OCI-LY1 (cell line): ENCODE results near the gene GFPT2.

ENCODE experiments used
- H2AFZ ChIP-seq: fragments of 200-600 bp; sonication (generic), shearing (Covaris generic); 2 replicates; pipeline ENCODE4 v1.6.0; 2014; ENCODE audit warnings: antibody characterized with exemption, mild to moderate bottlenecking, low read length
- H3F3A ChIP-seq: fragments of 200-600 bp; sonication (generic), shearing (Covaris generic); 2 replicates; pipeline ENCODE4 v1.6.0; 2014; ENCODE audit warnings: mild to moderate bottlenecking, antibody characterized with exemption, low read length, moderate library complexity; ENCODE audit not compliant: insufficient read depth
- H3K27ac ChIP-seq: fragments of 200-600 bp; sonication (generic); 2 replicates; pipeline ENCODE4 v1.5.1; 2014; ENCODE audit warnings: low read length, mixed run types, mild to moderate bottlenecking, low read depth; ENCODE audit not compliant: poor library complexity, severe bottlenecking
- H3K27me3 ChIP-seq: fragments of 200-600 bp; sonication (generic); 2 replicates; pipeline ENCODE4 v1.6.0; 2014; ENCODE audit warnings: antibody characterized with exemption, mild to moderate bottlenecking, low read length, moderate library complexity; ENCODE audit not compliant: insufficient read depth
- H3K36me3 ChIP-seq: fragments of 200-600 bp; sonication (generic); 2 replicates; pipeline ENCODE4 v1.6.1; 2014; ENCODE audit warnings: mild to moderate bottlenecking, antibody characterized with exemption, low read length, moderate library complexity, mixed read lengths; ENCODE audit not compliant: insufficient read depth
- H3K4me1 ChIP-seq: fragments of 200-600 bp; sonication (generic); 2 replicates; pipeline ENCODE4 v1.5.1; 2014; ENCODE audit warnings: mild to moderate bottlenecking, low read length, moderate library complexity; ENCODE audit not compliant: insufficient read depth, severe bottlenecking
- H3K4me2 ChIP-seq: fragments of 200-600 bp; sonication (generic), shearing (Covaris generic); 2 replicates; pipeline ENCODE4 v1.6.1; 2014; ENCODE audit warnings: low read length
- H3K4me3 ChIP-seq: fragments of 200-600 bp; sonication (generic); 2 replicates; pipeline ENCODE4 v1.5.1; 2014; ENCODE audit warnings: low read length, low read depth, mild to moderate bottlenecking, mixed read lengths; ENCODE audit not compliant: poor library complexity, severe bottlenecking
- H3K79me2 ChIP-seq: fragments of 200-600 bp; shearing (Covaris generic); 2 replicates; pipeline ENCODE4 v1.6.1; 2016; ENCODE audit warnings: mixed run types, low read length, mixed read lengths; ENCODE audit not compliant: insufficient read depth
- H3K9ac ChIP-seq: fragments of 200-600 bp; sonication (generic), shearing (Covaris generic); 2 replicates; pipeline ENCODE4 v1.6.1; 2014; ENCODE audit warnings: mild to moderate bottlenecking, low read length, mixed read lengths
- H3K9me2 ChIP-seq: fragments of 200-600 bp; sonication (generic), shearing (Covaris generic); 2 replicates; pipeline ENCODE4 v1.6.1; 2014; ENCODE audit warnings: low read depth, mild to moderate bottlenecking, low read length, mixed read lengths
- H3K9me3 ChIP-seq: fragments of 200-600 bp; shearing (Covaris generic); 2 replicates; pipeline ENCODE4 v1.6.1; 2014; ENCODE audit warnings: low read length, mixed read lengths
- H4K20me1 ChIP-seq: fragments of 200-600 bp; sonication (generic), shearing (Covaris generic); 2 replicates; pipeline ENCODE4 v1.6.0; 2016; ENCODE audit warnings: mild to moderate bottlenecking, low read length; ENCODE audit not compliant: insufficient read depth
- EZH2 ChIP-seq: fragments of 200-600 bp; sonication (generic), shearing (Covaris generic); IDR thresholded peaks from 2 replicates; pipeline ENCODE4 v1.8.0; 2017; ENCODE audit warnings: borderline replicate concordance, mixed run types, mild to moderate bottlenecking, antibody characterized with exemption, low read length, moderate library complexity, mixed read lengths
- TF ChIP-seq, protein P1 (sequence below): fragments of 200-600 bp; sonication (generic), shearing (Covaris generic); IDR thresholded peaks from 2 replicates; pipeline ENCODE4 v1.5.1; 2017; ENCODE audit warnings: mild to moderate bottlenecking, antibody characterized with exemption, low read length, moderate library complexity, mixed read lengths

Gene GFPT2

DNA sequence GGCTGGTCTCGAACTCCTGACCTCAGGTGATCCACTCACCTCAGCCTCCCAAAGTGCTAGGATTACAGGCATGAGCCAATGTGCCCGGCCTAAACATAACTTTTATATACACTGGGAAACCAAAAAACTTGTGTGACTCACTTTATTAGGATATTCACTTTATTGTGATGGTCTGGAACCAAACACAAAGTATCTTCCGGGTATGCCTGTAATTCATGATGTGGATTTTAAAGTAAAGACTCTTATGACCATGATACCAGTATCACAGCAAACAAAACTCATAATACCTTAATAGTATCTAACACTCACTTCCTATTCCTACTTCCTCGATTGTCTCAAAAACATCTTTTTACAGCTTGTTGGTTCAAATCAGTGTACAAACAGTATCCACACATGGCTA is 12.7 kb upstream of the GFPT2 start:
- H3K27me3 ChIP-seq: peaks cover 4% of the 10 kb centered on the region; the same call in 1 of the 2 replicates
- H3K4me2 ChIP-seq: no peak overlapping the region
- H4K20me1 ChIP-seq: no peaks in the 10 kb centered on the region
- H3K4me1 ChIP-seq: no peaks in the 10 kb centered on the region
- no peak overlapping the region for H3K4me3 ChIP-seq
- no peaks in the 10 kb centered on the region for H3K36me3 ChIP-seq
- H3K9me3 ChIP-seq: no peaks in the 10 kb centered on the region
- TF ChIP-seq, protein P1, sequence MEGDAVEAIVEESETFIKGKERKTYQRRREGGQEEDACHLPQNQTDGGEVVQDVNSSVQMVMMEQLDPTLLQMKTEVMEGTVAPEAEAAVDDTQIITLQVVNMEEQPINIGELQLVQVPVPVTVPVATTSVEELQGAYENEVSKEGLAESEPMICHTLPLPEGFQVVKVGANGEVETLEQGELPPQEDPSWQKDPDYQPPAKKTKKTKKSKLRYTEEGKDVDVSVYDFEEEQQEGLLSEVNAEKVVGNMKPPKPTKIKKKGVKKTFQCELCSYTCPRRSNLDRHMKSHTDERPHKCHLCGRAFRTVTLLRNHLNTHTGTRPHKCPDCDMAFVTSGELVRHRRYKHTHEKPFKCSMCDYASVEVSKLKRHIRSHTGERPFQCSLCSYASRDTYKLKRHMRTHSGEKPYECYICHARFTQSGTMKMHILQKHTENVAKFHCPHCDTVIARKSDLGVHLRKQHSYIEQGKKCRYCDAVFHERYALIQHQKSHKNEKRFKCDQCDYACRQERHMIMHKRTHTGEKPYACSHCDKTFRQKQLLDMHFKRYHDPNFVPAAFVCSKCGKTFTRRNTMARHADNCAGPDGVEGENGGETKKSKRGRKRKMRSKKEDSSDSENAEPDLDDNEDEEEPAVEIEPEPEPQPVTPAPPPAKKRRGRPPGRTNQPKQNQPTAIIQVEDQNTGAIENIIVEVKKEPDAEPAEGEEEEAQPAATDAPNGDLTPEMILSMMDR: no peak
- no peak for TF ChIP-seq EZH2
- no peak overlapping the region for H2AFZ ChIP-seq
- H3F3A ChIP-seq: no peaks in the 10 kb centered on the region
- H3K9me2 ChIP-seq: no peaks in the 10 kb centered on the region
- H3K9ac ChIP-seq: no peak overlapping the region
- H3K27ac ChIP-seq: no peak overlapping the region
- H3K79me2 ChIP-seq: no peaks in the 10 kb centered on the region

DNA sequence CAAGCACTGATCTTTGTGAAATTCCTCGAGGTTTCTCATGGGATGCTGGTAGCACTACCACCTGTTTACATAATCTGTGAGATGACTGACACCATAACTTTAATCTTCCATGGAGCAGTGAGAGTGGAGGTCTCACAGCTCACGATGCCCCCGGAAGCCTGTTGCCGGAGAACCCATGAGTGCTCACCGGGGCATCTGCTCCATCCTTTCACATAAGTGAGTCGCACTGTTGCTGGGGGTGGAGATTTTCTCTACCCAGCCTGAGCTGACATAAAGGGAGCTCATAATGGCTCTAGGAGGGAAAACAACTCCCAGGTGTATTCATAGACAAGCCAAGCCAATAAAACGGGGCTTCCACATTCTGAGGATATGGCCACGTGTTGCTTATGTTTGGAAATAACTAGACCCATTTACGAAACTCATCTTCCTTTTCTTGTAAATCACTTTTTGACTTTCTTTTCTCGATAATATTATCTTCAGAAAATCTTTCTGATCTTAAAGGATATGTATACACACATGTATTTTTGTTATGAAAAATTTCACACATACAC is 11.2 kb upstream of the GFPT2 start:
- Histone ChIP-seq H3K36me3 (no peaks in the 10 kb centered on the region), H4K20me1 (no peaks in the 10 kb centered on the region), H3K9me2 (no peaks in the 10 kb centered on the region), H2AFZ (no peak overlapping the region), H3K4me2 (no peak overlapping the region), H3K79me2 (no peaks in the 10 kb centered on the region), H3K4me1 (no peaks in the 10 kb centered on the region), H3K9me3 (no peaks in the 10 kb centered on the region), H3K27ac (no peak overlapping the region), H3F3A (no peaks in the 10 kb centered on the region), H3K9ac (no peak overlapping the region), H3K4me3 (no peak overlapping the region), H3K27me3 (peaks cover 4% of the 10 kb centered on the region; the same call in 1 of the 2 replicates)
- TF ChIP-seq, protein P1: no peak
- no peak for TF ChIP-seq EZH2

DNA sequence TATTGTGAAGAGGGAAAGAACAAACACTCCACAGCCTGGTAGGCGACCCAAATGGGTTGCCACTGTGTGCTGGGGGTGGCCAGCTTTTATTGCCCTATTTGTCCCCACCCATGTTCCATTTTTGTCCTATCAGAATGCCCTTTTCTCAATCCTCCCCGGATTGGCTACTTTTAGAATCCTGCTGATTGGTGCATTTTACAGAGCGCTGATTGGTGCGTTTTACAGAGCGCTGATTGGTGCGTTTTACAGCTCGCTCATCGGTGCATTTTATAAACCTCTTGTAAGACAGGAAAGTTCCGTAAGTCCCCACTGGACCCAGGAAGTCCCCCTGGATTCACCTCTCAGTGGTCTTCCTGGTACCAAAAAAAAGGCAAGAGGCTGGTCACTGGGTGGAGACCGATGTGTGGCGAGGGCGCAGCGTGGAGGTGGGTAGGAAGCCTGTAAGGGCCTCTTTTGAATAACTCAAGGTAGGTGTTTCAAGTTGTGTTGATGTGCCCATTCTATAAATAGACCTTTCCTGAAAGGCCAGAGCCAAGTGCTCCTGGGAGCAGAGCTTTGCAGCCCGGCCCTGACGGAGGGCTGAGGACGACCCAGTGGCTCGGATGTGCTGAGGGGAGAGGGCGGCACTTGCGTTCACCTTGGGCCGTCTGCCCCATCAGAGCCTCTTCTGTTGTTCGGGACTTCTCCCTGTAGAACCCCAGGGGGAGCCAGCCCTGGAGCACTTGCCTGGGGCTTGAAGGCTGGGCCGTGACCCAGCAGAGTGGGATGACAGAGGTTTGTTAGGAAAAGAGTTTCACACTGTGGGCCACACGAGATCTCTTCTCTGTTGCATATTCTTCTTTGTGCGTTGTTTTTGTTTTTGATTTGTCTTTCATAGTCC is 7.2 kb upstream of the GFPT2 start:
- no peak overlapping the region for H2AFZ ChIP-seq
- H3K79me2 ChIP-seq: no peaks in the 10 kb centered on the region
- H3K27ac ChIP-seq: no peak overlapping the region
- H3K4me1 ChIP-seq: no peaks in the 10 kb centered on the region
- no peaks in the 10 kb centered on the region for H3F3A ChIP-seq
- no peak overlapping the region for H3K4me3 ChIP-seq
- no peaks in the 10 kb centered on the region for H3K9me2 ChIP-seq
- H4K20me1 ChIP-seq: no peaks in the 10 kb centered on the region
- no peaks in the 10 kb centered on the region for H3K36me3 ChIP-seq
- no peaks in the 10 kb centered on the region for H3K9me3 ChIP-seq
- TF ChIP-seq, protein P1: no peak
- TF ChIP-seq EZH2: no peak
- 0 out of 2 replicates have a peak, but pooled peaks cover 4% of the 10 kb centered on the region for H3K27me3 ChIP-seq
- H3K4me2 ChIP-seq: no peak overlapping the region
- no peak overlapping the region for H3K9ac ChIP-seq
